CD14-positive monocyte (primary cell): ENCODE results near the gene NOP9. TPM values are rescaled to one million over a fixed set of nuclear protein-coding genes. Genes with fewer than 3 reads are reported as not detected.

Experiments used
- DNase-seq, 3 donors: peaks; one replicate each; pipeline ENCODE4 v3.0.0-alpha.2; 2011 to 2022
- H2AFZ ChIP-seq: 2 replicates; pipeline ENCODE4 v1.6.0; 2012; ENCODE audit warnings: mild to moderate bottlenecking, low read depth, low read length, inconsistent platforms; ENCODE audit not compliant: insufficient read depth, poor library complexity, severe bottlenecking
- H3K27ac ChIP-seq, 2 donors: 1 replicate in 1 of 2; 2 replicates in 1 of 2; pipeline ENCODE4 v1.5.1; 2012 to 2013; ENCODE audit warnings: low read length in 2 of 2, control low read depth in 1 of 2, inconsistent platforms in 1 of 2, low read depth in 1 of 2, mild to moderate bottlenecking in 1 of 2
- H3K27me3 ChIP-seq, 2 donors: one replicate each; pipeline versions ENCODE4 v1.6.0 to v1.6.1; 2011 to 2013; ENCODE audit warnings: low read length in 2 of 2; ENCODE audit not compliant: control insufficient read depth in 2 of 2, insufficient read depth in 2 of 2
- H3K36me3 ChIP-seq, 2 donors: replicated peaks in 1 of 2; 1 replicate in 1 of 2; 2 replicates in 1 of 2; pipeline versions ENCODE4 v1.5.1 to v1.6.1; 2012 to 2013; ENCODE audit warnings: low read length in 2 of 2, control low read depth in 1 of 2, inconsistent platforms in 1 of 2, mild to moderate bottlenecking in 1 of 2; ENCODE audit not compliant: insufficient read depth in 2 of 2, control insufficient read depth in 1 of 2
- H3K4me1 ChIP-seq, 2 donors: 1 replicate in 1 of 2; 2 replicates in 1 of 2; pipeline versions ENCODE4 v1.5.1 to v1.6.1; 2012 to 2013; ENCODE audit warnings: low read length in 2 of 2, control low read depth in 1 of 2, inconsistent platforms in 1 of 2, mild to moderate bottlenecking in 1 of 2, moderate library complexity in 1 of 2; ENCODE audit not compliant: insufficient read depth in 2 of 2, control insufficient read depth in 1 of 2
- H3K4me2 ChIP-seq: replicated peaks from 2 replicates; pipeline ENCODE3; 2012; ENCODE audit warnings: low read length, moderate library complexity, mild to moderate bottlenecking; ENCODE audit not compliant: poor library complexity, severe bottlenecking; ENCODE audit errors: extremely low read depth
- H3K4me3 ChIP-seq, 3 experiments: fragments of 200-600 bp in 1 of 3; sonication (generic) in 1 of 3; replicated peaks in 1 of 3; 1 replicate in 2 of 3; 2 replicates in 1 of 3; pipeline ENCODE4 v1.5.1; 2011 to 2013; ENCODE audit warnings: low read length in 3 of 3, mild to moderate bottlenecking in 3 of 3, control low read depth in 2 of 3, low read depth in 2 of 3, inconsistent platforms in 1 of 3, moderate library complexity in 1 of 3
- H3K79me2 ChIP-seq: 2 replicates; pipeline ENCODE4 v1.6.0; 2012; ENCODE audit warnings: mild to moderate bottlenecking, control low read depth, inconsistent platforms, low read length, moderate library complexity; ENCODE audit not compliant: insufficient read depth
- H3K9ac ChIP-seq: 2 replicates; pipeline ENCODE4 v1.6.0; 2017; ENCODE audit warnings: low read length, mild to moderate bottlenecking; ENCODE audit not compliant: insufficient read depth, poor library complexity, severe bottlenecking
- H3K9me3 ChIP-seq, 2 donors: replicated peaks in 1 of 2; 1 replicate in 1 of 2; 2 replicates in 1 of 2; pipeline versions ENCODE4 v1.5.1 to v1.6.1; 2012 to 2013; ENCODE audit warnings: low read length in 2 of 2, control low read depth in 1 of 2; ENCODE audit not compliant: control insufficient read depth in 1 of 2, insufficient read depth in 1 of 2
- H4K20me1 ChIP-seq: 2 replicates; pipeline ENCODE4 v1.6.0; 2012; ENCODE audit warnings: mild to moderate bottlenecking, low read length, control low read depth, moderate library complexity; ENCODE audit not compliant: insufficient read depth
- H3K27ac Mint-ChIP-seq, 7 donors: one replicate each; pipeline ENCODE4 v1.8.0; 2020; ENCODE audit warnings: mild to moderate bottlenecking in 7 of 7, mixed read lengths in 7 of 7, moderate library complexity in 6 of 7, inconsistent platforms in 2 of 7
- H3K27me3 Mint-ChIP-seq, 3 donors: one replicate each; pipeline ENCODE4 v1.8.0; 2021 to 2022; ENCODE audit warnings: low read depth in 3 of 3, mild to moderate bottlenecking in 3 of 3, mixed read lengths in 3 of 3, moderate library complexity in 3 of 3, inconsistent platforms in 1 of 3
- H3K36me3 Mint-ChIP-seq, 2 donors: one replicate each; pipeline ENCODE4 v1.8.0; 2020; ENCODE audit warnings: mixed read lengths in 2 of 2, inconsistent platforms in 1 of 2, mild to moderate bottlenecking in 1 of 2
- H3K4me1 Mint-ChIP-seq: one replicate; pipeline ENCODE4 v1.8.0; 2020; ENCODE audit warnings: mild to moderate bottlenecking, mixed read lengths
- H3K4me3 Mint-ChIP-seq, 2 donors: one replicate each; pipeline ENCODE4 v1.8.0; 2020; ENCODE audit warnings: mild to moderate bottlenecking in 2 of 2, mixed read lengths in 2 of 2, moderate library complexity in 1 of 2
- H3K9me3 Mint-ChIP-seq, 7 donors: one replicate each; pipeline ENCODE4 v1.8.0; 2020 to 2022; ENCODE audit warnings: mixed read lengths in 7 of 7, mild to moderate bottlenecking in 6 of 7, moderate library complexity in 6 of 7, inconsistent platforms in 2 of 7
- CTCF ChIP-seq: fragments of 200-600 bp; IDR thresholded peaks from one replicate; pipeline ENCODE4 v1.8.0; 2022; ENCODE audit warnings: antibody characterized with exemption, mild to moderate bottlenecking
- WGBS: methylation state at CpG from one replicate; pipeline ENCODE4 v1.1.5; 2013; ENCODE audit warnings: missing lambda C conversion rate; ENCODE audit not compliant: insufficient coverage; 5-methylcytosine and 5-hydroxymethylcytosine counted together
- intact Hi-C, 2 donors: fragments of 100-400 bp; cut with micrococcal nuclease; formaldehyde crosslinking; loops; one replicate each; pipeline versions ENCODE4 v1.15.0 to v1.15.1; 2023
- polyA plus RNA-seq, 3 donors: library from polyadenylated mRNA; depleted of rRNA in 1 of 3; unstranded in 2 of 3; stranded (reverse) in 1 of 3; fragments of 300-500 nt in 2 of 3; fragments of >200 nt in 1 of 3; fragmentation: Illumina TruSeq in 2 of 3; gene quantifications; 1 replicate in 2 of 3; 2 replicates in 1 of 3; pipeline ENCODE4 v1.2.3, GENCODE V29; 2012 to 2021

Gene NOP9
- polyA plus RNA-seq, 3 donors, result 1.2 to 16.6 (median 1.3) TPM

- Histone ChIP-seq H3K4me1 (peaks cover 87 to 96% of the 10 kb centered on the region in 2 donors), H3K27me3 (no peaks in the 10 kb centered on the region), H3K27ac (peak overlapping the region; percentile 85 to 89), H3K36me3 (peaks cover 12 to 22% of the 10 kb centered on the region in 2 donors), H3K4me2 (peak overlapping the region; percentile 93), H3K9ac (peak overlapping the region; percentile 67), H2AFZ (peak overlapping the region; percentile 80), H3K79me2 (peaks cover 81% of the 10 kb centered on the region), H3K4me3 (peak overlapping the region; percentile 51 to 84 (median 57)), H3K9me3 (no peaks in the 10 kb centered on the region), H4K20me1 (peaks cover 41% of the 10 kb centered on the region)
- TF ChIP-seq CTCF, result no peak
- Mint-ChIP-seq H3K4me3 (peak overlapping the region; percentile 81 to 95), H3K9me3 (peaks cover 0 to 2% (median 0%) of the 10 kb centered on the region in 7 donors), H3K36me3 (peaks cover 37 to 47% of the 10 kb centered on the region in 2 donors), H3K27ac (peak overlapping the region; percentile 95 to 99 (median 98)), H3K27me3 (no peaks in the 10 kb centered on the region), H3K4me1 (peaks cover 85% of the 10 kb centered on the region)
- no CpG with 5 or more reads among the region's 1 CpG for WGBS
- intact Hi-C loops, result loop anchor here in 1 of 2 donors (5.0 kb wide), 2 partner anchors 35 to 80 kb away; partner anchors contain the start of genes GMPR2 and NEDD8
- DNase-seq, result peak; percentile 65 to 90 (median 88)
These were observed 12.4 kb downstream of the NOP9 start for GRCh38 chr14:24311837-24312615.

- DNase-seq, result peak; percentile 80 to 92 (median 88)
- peaks cover 92 to 100% of the 10 kb centered on the region in 2 donors for H3K4me1 ChIP-seq
- peak overlapping the region; percentile 67 for H3K9ac ChIP-seq
- 20% methylated on average over 4 of the region's 9 CpGs for WGBS
- peak overlapping the region; percentile 51 to 84 (median 57) for H3K4me3 ChIP-seq
- no peaks in the 10 kb centered on the region for H3K27me3 ChIP-seq
- peaks cover 34% of the 10 kb centered on the region for H4K20me1 ChIP-seq
- peak overlapping the region; percentile 81 to 95 for H3K4me3 Mint-ChIP-seq
- H3K36me3 ChIP-seq, result peaks cover 3 to 13% of the 10 kb centered on the region in 2 donors
- H3K79me2 ChIP-seq, result peaks cover 72% of the 10 kb centered on the region
- H3K27ac ChIP-seq, result peak overlapping the region; percentile 85 to 89
- no peaks in the 10 kb centered on the region for H3K27me3 Mint-ChIP-seq
- peaks cover 0 to 2% (median 0%) of the 10 kb centered on the region in 7 donors for H3K9me3 Mint-ChIP-seq
- H2AFZ ChIP-seq, result no peak overlapping the region
- H3K9me3 ChIP-seq, result no peaks in the 10 kb centered on the region
- no peak for TF ChIP-seq CTCF
- peak overlapping the region; percentile 93 for H3K4me2 ChIP-seq
- intact Hi-C loops, result loop anchor here in 1 of 2 donors (5.0 kb wide), 2 partner anchors 36 to 81 kb away; partner anchors contain the start of genes GMPR2 and NEDD8
- peaks cover 86% of the 10 kb centered on the region for H3K4me1 Mint-ChIP-seq
- H3K27ac Mint-ChIP-seq, result peak overlapping the region; percentile 95 to 99 (median 98)
- H3K36me3 Mint-ChIP-seq, result peaks cover 37 to 46% of the 10 kb centered on the region in 2 donors
These were observed 13.3 kb downstream of the NOP9 start for GRCh38 chr14:24312736-24313507.
